Fibroblast of peridontal ligament (primary cell): ENCODE measurements around the gene FEV.
"Not testable (repeated sequence)": the region's sequence is repeated elsewhere in the genome, so short reads cannot be mapped to it uniquely, and the experiment has no call there.

Experiments used
- DNase-seq: peaks from one replicate; pipeline ENCODE4 v3.0.0-alpha.2; 2010; ENCODE audit errors: extremely low read depth

The FEV gene

DNA sequence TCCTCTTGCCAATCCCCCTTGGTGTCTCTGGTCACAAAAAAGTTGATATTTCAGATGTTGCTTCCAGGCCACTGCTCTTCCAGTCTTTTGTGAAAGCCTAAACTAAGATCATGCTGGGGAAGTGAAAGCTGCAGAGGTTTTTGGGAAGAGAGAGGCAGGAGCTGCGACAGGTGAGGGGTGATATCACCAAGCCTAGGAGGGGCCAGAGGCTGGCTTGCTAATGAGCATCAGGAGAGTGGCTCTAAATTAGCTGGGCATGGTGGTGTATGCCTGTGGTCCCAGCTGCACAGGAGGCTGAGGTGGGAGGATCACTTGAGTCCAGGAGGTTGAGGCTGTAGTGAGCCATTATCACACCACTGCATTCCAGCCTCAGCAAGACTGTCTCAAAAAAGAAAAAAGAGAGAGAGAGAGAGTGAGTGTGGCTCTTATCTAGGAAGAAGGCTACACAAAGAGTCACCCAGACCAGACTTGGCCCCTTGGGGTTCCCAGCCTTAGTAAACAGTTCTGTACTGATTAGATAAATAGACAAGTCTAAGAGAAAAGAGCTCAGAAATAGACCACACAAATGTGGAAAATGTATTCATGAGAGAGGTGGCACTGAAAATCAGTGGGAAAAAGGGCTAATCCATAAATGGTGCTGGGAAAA, 40.1 kb downstream of the FEV start:
- DNase-seq, result no peak

DNA sequence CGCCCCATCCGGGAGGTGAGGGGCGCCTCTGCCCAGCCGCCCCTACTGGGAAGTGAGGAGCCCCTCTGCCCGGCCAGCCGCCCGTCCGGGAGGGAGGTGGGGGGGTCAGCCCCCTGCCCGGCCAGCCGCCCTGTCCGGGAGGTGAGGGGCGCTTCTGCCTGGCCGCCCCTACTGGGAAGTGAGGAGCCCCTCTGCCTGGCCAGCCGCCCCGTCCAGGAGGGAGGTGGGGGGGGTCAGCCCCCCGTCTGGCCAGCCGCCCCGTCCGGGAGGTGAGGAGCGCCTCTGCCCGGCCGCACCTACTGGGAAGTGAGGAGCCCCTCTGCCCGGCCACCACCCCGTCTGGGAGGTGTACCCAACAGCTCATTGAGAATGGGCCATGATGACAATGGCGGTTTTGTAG, 53.2 kb downstream of the FEV start:
- DNase-seq, result not testable (repeated sequence)
